Measurements from ENCODE around the gene FGD2.
"Not testable (repeated sequence)": the region's sequence is repeated elsewhere in the genome, so short reads cannot be mapped to it uniquely, and the experiment has no call there.

FGD2 gene

GRCh38 chr6:37058984-37059343 is 53.5 kb downstream of the FGD2 start:
- DNase-seq (ENCODE audit: low read depth), result not testable (repeated sequence)

- no peak for DNase-seq (ENCODE audit: low read depth)
Observed at GRCh38 chr6:37059344-37060194, 54.1 kb downstream of the FGD2 start.

- no peak for DNase-seq (ENCODE audit: low read depth)
Observed at GRCh38 chr6:37060195-37060559, 54.7 kb downstream of the FGD2 start.

- DNase-seq (ENCODE audit: low read depth), result no peak
Observed at GRCh38 chr6:37061157-37061804, 55.8 kb downstream of the FGD2 start.

- DNase-seq (ENCODE audit: low read depth), result no peak
Observed at GRCh38 chr6:37062424-37062823, 57.0 kb downstream of the FGD2 start.

GRCh38 chr6:37068356-37069270 is 63.2 kb downstream of the FGD2 start:
- no peak for DNase-seq (ENCODE audit: low read depth)

- no peak for DNase-seq (ENCODE audit: low read depth)
Observed at GRCh38 chr6:37069639-37070038, 64.2 kb downstream of the FGD2 start.

- DNase-seq (ENCODE audit: low read depth), result no peak
Observed at GRCh38 chr6:37072526-37072925, 67.1 kb downstream of the FGD2 start.

- no peak for DNase-seq (ENCODE audit: low read depth)
Observed at GRCh38 chr6:37074053-37074827, 68.8 kb downstream of the FGD2 start.

GRCh38 chr6:37077191-37077904 is 71.9 kb downstream of the FGD2 start:
- DNase-seq (ENCODE audit: low read depth), result no peak

- no peak for DNase-seq (ENCODE audit: low read depth)
Observed at GRCh38 chr6:37077905-37078296, 72.4 kb downstream of the FGD2 start.
